ENCODE results near the gene NTN1.

DNA sequence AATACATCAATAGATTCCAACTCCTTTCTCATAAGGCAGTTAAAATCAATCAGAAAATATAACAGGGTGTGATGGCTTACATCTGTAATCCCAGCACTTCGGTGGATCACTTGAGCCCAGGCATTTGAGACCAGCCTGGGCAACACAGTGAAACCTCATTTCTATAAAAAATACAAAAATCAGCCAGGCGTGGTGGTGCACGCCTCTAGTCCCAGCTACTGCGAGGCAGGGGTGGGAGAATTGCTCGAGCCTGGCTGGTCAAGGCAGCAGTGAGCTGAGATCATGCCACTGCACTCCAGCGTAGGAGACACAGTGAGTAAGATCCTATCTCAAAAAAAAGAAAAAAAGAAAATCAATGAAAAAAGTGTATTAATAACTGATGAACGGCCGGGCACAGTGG, 258.6 kb downstream of the NTN1 start:
- TF ChIP-seq, protein P1, sequence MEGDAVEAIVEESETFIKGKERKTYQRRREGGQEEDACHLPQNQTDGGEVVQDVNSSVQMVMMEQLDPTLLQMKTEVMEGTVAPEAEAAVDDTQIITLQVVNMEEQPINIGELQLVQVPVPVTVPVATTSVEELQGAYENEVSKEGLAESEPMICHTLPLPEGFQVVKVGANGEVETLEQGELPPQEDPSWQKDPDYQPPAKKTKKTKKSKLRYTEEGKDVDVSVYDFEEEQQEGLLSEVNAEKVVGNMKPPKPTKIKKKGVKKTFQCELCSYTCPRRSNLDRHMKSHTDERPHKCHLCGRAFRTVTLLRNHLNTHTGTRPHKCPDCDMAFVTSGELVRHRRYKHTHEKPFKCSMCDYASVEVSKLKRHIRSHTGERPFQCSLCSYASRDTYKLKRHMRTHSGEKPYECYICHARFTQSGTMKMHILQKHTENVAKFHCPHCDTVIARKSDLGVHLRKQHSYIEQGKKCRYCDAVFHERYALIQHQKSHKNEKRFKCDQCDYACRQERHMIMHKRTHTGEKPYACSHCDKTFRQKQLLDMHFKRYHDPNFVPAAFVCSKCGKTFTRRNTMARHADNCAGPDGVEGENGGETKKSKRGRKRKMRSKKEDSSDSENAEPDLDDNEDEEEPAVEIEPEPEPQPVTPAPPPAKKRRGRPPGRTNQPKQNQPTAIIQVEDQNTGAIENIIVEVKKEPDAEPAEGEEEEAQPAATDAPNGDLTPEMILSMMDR (IDR thresholded peaks at IDR 0.05) = no peak
- TF ChIP-seq POLR2A (IDR thresholded peaks at IDR 0.05) (no peak), EP300 (IDR thresholded peaks at IDR 0.05) (no peak)
